Measurements from ENCODE around the gene GSTK1.
"Not testable (repeated sequence)": the region's sequence is repeated elsewhere in the genome, so short reads cannot be mapped to it uniquely, and the experiment has no call there.

GSTK1 gene

DNA sequence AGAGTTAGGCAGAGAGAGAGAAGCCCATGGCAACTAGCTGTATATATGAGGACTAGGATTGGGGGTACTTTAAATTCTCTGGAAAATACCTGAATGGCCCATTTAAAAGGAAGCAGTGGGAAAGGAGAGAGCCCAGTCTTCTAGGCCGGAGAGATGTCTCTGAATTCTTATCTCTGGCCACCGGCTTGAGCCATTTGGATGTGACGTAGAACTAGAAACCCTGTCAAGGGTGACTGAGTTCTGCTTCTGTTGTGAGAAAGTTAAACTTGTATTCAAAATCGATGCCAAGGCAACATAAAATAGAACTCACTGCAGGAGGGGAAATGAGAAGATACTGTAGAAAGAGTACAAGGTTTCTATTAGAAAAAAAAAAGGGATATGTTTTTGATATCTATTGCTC lies 6.3 kb upstream of the GSTK1 start:
- TF ChIP-seq, protein P1, sequence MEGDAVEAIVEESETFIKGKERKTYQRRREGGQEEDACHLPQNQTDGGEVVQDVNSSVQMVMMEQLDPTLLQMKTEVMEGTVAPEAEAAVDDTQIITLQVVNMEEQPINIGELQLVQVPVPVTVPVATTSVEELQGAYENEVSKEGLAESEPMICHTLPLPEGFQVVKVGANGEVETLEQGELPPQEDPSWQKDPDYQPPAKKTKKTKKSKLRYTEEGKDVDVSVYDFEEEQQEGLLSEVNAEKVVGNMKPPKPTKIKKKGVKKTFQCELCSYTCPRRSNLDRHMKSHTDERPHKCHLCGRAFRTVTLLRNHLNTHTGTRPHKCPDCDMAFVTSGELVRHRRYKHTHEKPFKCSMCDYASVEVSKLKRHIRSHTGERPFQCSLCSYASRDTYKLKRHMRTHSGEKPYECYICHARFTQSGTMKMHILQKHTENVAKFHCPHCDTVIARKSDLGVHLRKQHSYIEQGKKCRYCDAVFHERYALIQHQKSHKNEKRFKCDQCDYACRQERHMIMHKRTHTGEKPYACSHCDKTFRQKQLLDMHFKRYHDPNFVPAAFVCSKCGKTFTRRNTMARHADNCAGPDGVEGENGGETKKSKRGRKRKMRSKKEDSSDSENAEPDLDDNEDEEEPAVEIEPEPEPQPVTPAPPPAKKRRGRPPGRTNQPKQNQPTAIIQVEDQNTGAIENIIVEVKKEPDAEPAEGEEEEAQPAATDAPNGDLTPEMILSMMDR (IDR thresholded peaks at IDR 0.05; ENCODE audit: insufficient read depth, low read length, poor library complexity, severe bottlenecking) = no peak
- DNase-seq (ENCODE audit: extremely low read depth, insufficient read length) = no peak
- Histone ChIP-seq H3K4me3 (replicated peaks; ENCODE audit: low read depth, low read length) (no peak overlapping the region), H3K27me3 (replicated peaks; ENCODE audit: control insufficient read depth, insufficient read depth, low read length) (no peaks in the 10 kb centered on the region), H3K36me3 (ENCODE audit: control insufficient read depth, insufficient read depth, low read length) (no peaks in the 10 kb centered on the region)

DNA sequence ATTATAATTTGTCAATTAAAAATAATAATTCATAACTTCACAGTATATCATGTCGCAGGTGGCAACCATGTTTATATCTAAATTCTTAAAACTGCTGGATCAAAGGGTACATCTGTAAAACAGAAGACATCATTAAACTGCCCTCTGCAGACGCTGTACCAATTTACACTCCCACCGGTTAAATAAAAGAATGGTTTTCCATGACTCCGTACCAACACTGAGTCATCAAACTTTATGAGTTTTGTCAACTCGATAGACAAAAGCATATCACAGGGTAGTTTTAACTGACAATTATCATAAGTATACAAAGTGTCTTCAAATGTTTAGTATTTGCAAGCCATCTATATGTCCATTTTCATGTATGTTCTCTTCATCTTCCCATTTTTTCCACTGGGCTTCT lies 5.7 kb upstream of the GSTK1 start:
- no peak for DNase-seq (ENCODE audit: extremely low read depth, insufficient read length)

DNA sequence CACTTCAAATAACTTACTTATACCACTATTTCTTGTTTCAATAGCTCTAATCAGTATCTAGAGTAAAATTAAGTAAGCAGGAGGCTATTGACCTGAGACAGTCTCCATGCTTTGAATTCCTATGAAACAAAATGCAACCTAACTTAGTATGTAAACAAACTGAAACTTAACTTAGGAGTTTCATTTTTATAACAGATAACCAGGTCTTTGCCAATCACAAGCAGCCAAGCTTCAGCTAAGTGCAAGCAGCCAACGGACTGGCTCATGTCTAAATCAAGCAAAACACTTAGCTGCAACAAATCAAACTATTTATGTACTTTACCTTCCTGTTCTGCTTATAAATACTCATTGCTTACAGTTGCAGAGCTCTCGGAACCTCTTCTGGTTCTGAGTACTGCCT lies 4.4 kb upstream of the GSTK1 start:
- Histone ChIP-seq H3K36me3 (ENCODE audit: control insufficient read depth, insufficient read depth, low read length) (no peaks in the 10 kb centered on the region), H3K27me3 (replicated peaks; ENCODE audit: control insufficient read depth, insufficient read depth, low read length) (no peaks in the 10 kb centered on the region), H3K4me3 (replicated peaks; ENCODE audit: low read depth, low read length) (no peak overlapping the region)
- peak; percentile 18 for DNase-seq (ENCODE audit: extremely low read depth, insufficient read length)
- TF ChIP-seq, protein P1 (IDR thresholded peaks at IDR 0.05; ENCODE audit: insufficient read depth, low read length, poor library complexity, severe bottlenecking) = no peak

More for the DNA sequence above, 5.7 kb upstream of the GSTK1 start:
- TF ChIP-seq, protein P1 (IDR thresholded peaks at IDR 0.05; ENCODE audit: insufficient read depth, low read length, poor library complexity, severe bottlenecking) = no peak
- Histone ChIP-seq H3K36me3 (ENCODE audit: control insufficient read depth, insufficient read depth, low read length) (no peaks in the 10 kb centered on the region), H3K4me3 (replicated peaks; ENCODE audit: low read depth, low read length) (no peak overlapping the region), H3K27me3 (replicated peaks; ENCODE audit: control insufficient read depth, insufficient read depth, low read length) (no peaks in the 10 kb centered on the region)

DNA sequence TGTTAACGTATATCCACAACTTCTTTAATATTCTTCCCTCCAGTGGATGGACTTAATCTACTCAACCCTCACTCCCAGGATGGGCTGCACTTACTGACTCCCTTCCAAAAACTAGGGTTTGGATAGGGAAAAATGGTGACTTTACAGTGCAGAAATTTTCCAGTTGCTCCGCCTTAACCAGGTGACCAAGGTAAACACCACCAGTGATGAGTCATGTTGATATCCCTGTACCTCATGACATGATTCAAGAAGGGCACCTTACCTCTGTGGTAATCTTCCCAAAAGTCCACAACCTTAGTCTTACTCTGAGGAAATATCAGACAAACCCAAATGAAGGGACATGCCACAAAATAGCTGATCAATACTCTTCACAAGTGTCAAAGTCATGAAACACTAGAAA lies 3.5 kb upstream of the GSTK1 start:
- TF ChIP-seq, protein P1 (IDR thresholded peaks at IDR 0.05; ENCODE audit: insufficient read depth, low read length, poor library complexity, severe bottlenecking) = no peak
- H3K36me3 ChIP-seq (ENCODE audit: control insufficient read depth, insufficient read depth, low read length) = no peaks in the 10 kb centered on the region
- no peaks in the 10 kb centered on the region for H3K27me3 ChIP-seq (replicated peaks; ENCODE audit: control insufficient read depth, insufficient read depth, low read length)
- no peak overlapping the region for H3K4me3 ChIP-seq (replicated peaks; ENCODE audit: low read depth, low read length)
- DNase-seq (ENCODE audit: extremely low read depth, insufficient read length) = no peak

DNA sequence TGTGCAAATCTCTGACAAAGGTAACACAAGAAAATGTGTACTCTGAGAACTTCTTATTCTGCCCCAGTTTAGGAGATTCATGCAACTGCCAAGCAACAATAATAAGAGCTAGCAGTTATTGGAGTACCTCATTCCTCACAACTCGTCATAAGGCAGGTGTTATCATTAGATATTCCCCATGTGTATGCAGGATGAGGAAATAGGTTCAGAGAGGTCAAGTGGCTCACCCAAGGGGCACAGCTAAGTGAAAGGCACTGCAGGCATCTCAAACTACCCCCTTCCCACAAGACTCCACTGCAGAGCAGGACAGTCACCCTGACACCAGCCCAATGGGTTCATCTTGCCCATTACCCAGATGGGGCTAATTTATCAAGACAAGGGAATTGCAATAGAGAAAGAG lies 1.3 kb upstream of the GSTK1 start:
- Histone ChIP-seq H3K36me3 (ENCODE audit: control insufficient read depth, insufficient read depth, low read length) (no peaks in the 10 kb centered on the region; the same call in 1 of the 2 replicates), H3K27me3 (replicated peaks; ENCODE audit: control insufficient read depth, insufficient read depth, low read length) (no peaks in the 10 kb centered on the region), H3K4me3 (replicated peaks; ENCODE audit: low read depth, low read length) (no peak overlapping the region)
- TF ChIP-seq, protein P1 (IDR thresholded peaks at IDR 0.05; ENCODE audit: insufficient read depth, low read length, poor library complexity, severe bottlenecking) = no peak
- DNase-seq (ENCODE audit: extremely low read depth, insufficient read length) = no peak

DNA sequence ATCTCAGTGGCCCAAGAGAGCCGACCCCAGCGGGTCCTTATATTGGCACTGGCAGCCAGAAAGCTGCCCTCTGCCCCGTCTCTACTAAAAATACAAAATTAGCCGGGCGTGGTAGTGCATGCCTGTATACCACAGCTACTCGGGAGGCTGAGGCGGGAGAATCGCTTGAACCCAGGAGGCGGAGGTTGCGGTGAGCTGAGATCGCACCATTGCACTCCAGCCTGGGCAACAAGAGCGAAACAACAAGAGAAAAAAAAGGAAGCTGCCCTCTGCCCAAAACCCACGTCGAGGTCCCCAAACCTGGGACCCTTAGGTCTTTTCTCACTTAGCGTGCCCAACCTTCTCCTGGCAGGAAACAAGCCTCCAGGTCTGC lies 941 bp downstream of the GSTK1 start:
- H3K27me3 ChIP-seq (replicated peaks; ENCODE audit: control insufficient read depth, insufficient read depth, low read length); DNase-seq (ENCODE audit: extremely low read depth, insufficient read length); H3K36me3 ChIP-seq (ENCODE audit: control insufficient read depth, insufficient read depth, low read length): not testable (repeated sequence)
- H3K4me3 ChIP-seq (replicated peaks; ENCODE audit: low read depth, low read length) = peak overlapping the region; percentile 80

Data from GM06990 (cell line).